K562 (cell line): ENCODE results near the gene DCTN5. TPM values are rescaled to one million over a fixed set of nuclear protein-coding genes. Genes with fewer than 3 reads are reported as not detected.
A peak's percentile ranks its signal among the peaks of the same experiment; 100 is the strongest.

ENCODE experiments used
- ARID2 ChIP-seq: fragments of 450-650 bp; IDR thresholded peaks from 2 replicates; pipeline ENCODE4 v1.6.1; 2017; ENCODE audit warnings: antibody characterized with exemption, mild to moderate bottlenecking
- BRD4 ChIP-seq: fragments of 200-600 bp; sonication (generic); IDR thresholded peaks from 2 replicates; pipeline ENCODE4 v1.6.1; 2017; ENCODE audit warnings: inconsistent platforms
- CREB5 ChIP-seq: fragments of 250-450 bp; sonication (Bioruptor Pico); IDR thresholded peaks from 2 replicates; pipeline ENCODE4 v1.5.0; 2020; ENCODE audit warnings: mild to moderate bottlenecking
- KLF6 ChIP-seq: fragments of 250-450 bp; sonication (Bioruptor Pico); IDR thresholded peaks from 2 replicates; pipeline ENCODE4 v1.4.0; 2020; ENCODE audit warnings: mild to moderate bottlenecking, moderate library complexity, borderline replicate concordance
- MGA ChIP-seq: fragments of 450-650 bp; IDR thresholded peaks from 2 replicates; pipeline ENCODE4 v1.6.1; 2016; ENCODE audit warnings: mild to moderate bottlenecking, moderate library complexity
- SNRNP70 ChIP-seq: fragments of 200-400 bp; formaldehyde crosslinking; optimal IDR thresholded peaks from 2 replicates; pipeline ENCODE3; 2017; ENCODE audit warnings: low read depth, low read length
- ZNF224 ChIP-seq: sonication (generic); formaldehyde crosslinking; IDR thresholded peaks from 2 replicates; pipeline ENCODE4 v1.8.0; 2022; ENCODE audit warnings: mild to moderate bottlenecking, missing genetic modification reagents
- polyA plus RNA-seq, 8 experiments: library from polyadenylated mRNA; depleted of rRNA in 4 of 8; stranded (reverse) in 5 of 8; unstranded in 3 of 8; fragments of >200 nt; fragmentation: Nextera tagmentation in 2 of 8; fragmentation: Illumina TruSeq in 1 of 8; extraction: Ambion mirVana in 2 of 8; extraction: Trizol in 1 of 8; gene quantifications; 2 replicates each; pipeline versions ENCODE4 v1.2.1 to v1.2.3, GENCODE V29; 2011 to 2014; ENCODE audit warnings: inconsistent platforms in 1 of 8, missing spikeins in 1 of 8
- total RNA-seq, 7 experiments: library from RNA; depleted of rRNA in 6 of 7; stranded (reverse); fragments of >200 nt in 6 of 7; fragmentation: Illumina TruSeq in 2 of 7; extraction: Trizol in 2 of 7; gene quantifications; 2 replicates each; pipeline versions ENCODE4 v1.2.1 to v1.2.3, GENCODE V29; 2011 to 2021; ENCODE audit warnings: low replicate concordance in 1 of 7

Gene DCTN5
- total and polyA plus RNA-seq, 9 of the 15 experiments (the other 6 are each of a cell fraction or from before 2014, with no cell fraction given): 35.8 to 149 (median 75.9) TPM

GRCh38 chr16:23678430-23679273 lies 37.4 kb downstream of the DCTN5 start, which contains the start of gene PLK1 (continued):
- TF ChIP-seq MGA (peak; percentile 78), ARID2 (no peak), SNRNP70 (no peak), ZNF224 (CRISPR knock-in tag) (no peak), KLF6 (CRISPR knock-in tag) (no peak; the same call in 1 of the 2 replicates), BRD4 (no peak; the same call in 1 of the 2 replicates), CREB5 (CRISPR knock-in tag) (no peak)
